Subcutaneous abdominal adipose tissue (tissue), 5 donors: ENCODE measurements around the gene MYBPH.

Experiments
- H3K27ac ChIP-seq: one replicate; pipeline ENCODE4 v1.7.0; 2013; ENCODE audit warnings: low read depth, mild to moderate bottlenecking, inconsistent platforms, low read length, moderate library complexity
- H3K27me3 ChIP-seq, 5 donors: one replicate each; pipeline ENCODE4 v1.7.0; 2013; ENCODE audit warnings: low read length in 5 of 5, inconsistent platforms in 1 of 5; ENCODE audit not compliant: control insufficient read depth in 5 of 5, insufficient read depth in 4 of 5
- H3K36me3 ChIP-seq, 5 donors: one replicate each; pipeline ENCODE4 v1.7.0; 2013; ENCODE audit warnings: low read length in 5 of 5; ENCODE audit not compliant: control insufficient read depth in 5 of 5, insufficient read depth in 5 of 5
- H3K4me1 ChIP-seq, 5 donors: one replicate each; pipeline ENCODE4 v1.7.0; 2013; ENCODE audit warnings: low read length in 5 of 5, mild to moderate bottlenecking in 3 of 5, moderate library complexity in 1 of 5; ENCODE audit not compliant: control insufficient read depth in 5 of 5, insufficient read depth in 5 of 5
- H3K4me3 ChIP-seq, 5 donors: one replicate each; pipeline ENCODE4 v1.7.0; 2013; ENCODE audit warnings: low read length in 5 of 5, low read depth in 1 of 5
- H3K9ac ChIP-seq, 5 donors: one replicate each; pipeline ENCODE4 v1.7.0; 2013; ENCODE audit warnings: low read length in 5 of 5, mild to moderate bottlenecking in 4 of 5, moderate library complexity in 3 of 5
- H3K9me3 ChIP-seq, 5 donors: one replicate each; pipeline ENCODE4 v1.7.0; 2013; ENCODE audit warnings: low read length in 5 of 5; ENCODE audit not compliant: control insufficient read depth in 5 of 5
- donor health status: healthy.
- donor health status: healthy.
- donor health status: healthy.
- donor health status: healthy.
- donor health status: healthy.

MYBPH gene

DNA sequence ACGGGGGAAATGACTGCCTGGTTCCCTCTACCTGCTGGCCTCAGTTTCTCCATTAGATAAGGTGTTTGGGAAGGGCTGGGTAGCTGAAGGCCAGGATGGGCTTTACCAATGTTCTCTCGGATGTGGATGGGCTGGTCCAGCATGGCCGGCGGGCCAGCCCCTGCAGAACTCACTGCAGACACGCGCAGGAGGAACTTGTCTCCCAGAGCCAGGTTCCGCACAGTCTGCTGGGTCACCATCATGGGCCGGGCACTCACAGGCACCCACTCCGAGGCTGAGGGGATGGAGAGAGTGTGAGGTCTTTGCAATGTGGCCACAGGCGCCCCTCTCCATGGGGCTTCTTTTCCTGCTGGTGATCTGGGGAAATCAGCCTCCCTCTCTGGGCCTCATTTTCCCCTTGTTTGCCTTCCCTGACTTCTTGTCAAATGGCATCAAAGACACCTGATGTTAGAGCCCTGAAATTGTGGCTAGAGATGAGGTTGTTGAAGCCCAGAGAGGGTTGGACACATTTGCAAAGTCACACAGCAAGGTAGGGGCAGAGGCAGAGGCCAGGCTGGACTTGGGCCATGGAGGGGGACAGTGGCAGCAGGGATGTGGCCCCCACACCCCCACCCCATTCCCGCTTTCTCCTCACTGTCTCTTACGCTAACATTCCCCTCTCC lies 1.2 kb downstream of the MYBPH start:
- Histone ChIP-seq H3K27me3 (peaks cover 0 to 2% (median 0%) of the 10 kb centered on the region in 5 donors), H3K36me3 (no peaks in the 10 kb centered on the region), H3K9ac (no peak overlapping the region), H3K27ac (no peak overlapping the region), H3K4me1 (peaks cover 0 to 19% (median 11%) of the 10 kb centered on the region in 5 donors), H3K9me3 (no peaks in the 10 kb centered on the region), H3K4me3 (no peak overlapping the region)

DNA sequence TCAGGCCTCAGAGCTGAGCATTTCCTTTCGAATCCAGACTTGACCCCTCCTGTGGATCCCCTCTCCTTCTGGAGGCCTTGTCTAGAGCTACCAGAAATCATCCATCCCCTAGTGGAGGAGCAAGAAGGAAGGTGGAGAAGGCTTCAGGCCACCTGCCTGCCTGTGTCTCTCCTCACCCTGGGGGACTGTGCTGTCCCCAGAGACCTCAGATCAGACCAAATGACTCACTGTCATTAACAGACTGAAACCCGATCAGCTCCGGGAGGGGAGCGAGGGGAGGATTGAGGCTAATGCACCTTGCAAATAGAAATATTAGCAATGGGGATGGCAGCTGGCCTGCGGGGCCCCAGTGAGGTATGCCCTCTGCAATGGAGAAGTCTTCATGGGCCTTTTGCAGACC lies 2.1 kb downstream of the MYBPH start:
- no peaks in the 10 kb centered on the region for H3K9me3 ChIP-seq

DNA sequence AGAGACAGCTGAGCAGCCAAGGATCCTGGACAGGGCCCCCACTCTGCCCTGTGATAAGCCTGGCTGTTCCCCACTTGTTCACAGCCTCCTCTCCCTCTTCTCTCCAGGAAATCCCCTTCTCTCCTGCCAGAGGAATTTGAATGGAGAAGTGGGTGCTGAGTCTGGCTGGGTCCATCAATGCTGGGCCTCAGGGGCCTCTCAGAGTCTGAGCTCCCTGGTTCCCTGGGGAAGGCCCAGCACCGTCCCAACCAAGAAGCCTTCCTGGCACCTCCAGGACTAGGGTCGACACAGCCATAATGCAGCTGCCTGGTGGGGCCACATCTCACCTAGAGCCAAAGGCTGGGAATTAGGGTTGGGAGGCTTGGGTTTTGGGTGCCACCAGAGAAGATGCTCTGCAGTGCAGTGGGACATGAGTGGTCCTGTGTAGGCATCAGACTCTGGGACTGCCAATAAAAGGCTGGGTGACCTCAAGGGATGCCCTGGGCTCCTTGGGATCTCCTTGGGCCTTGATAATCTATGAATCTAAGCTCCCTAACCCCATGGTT lies 2.5 kb downstream of the MYBPH start:
- Histone ChIP-seq H3K36me3 (no peaks in the 10 kb centered on the region), H3K27ac (no peak overlapping the region), H3K4me1 (peaks cover 0 to 17% (median 11%) of the 10 kb centered on the region in 5 donors), H3K9ac (no peak overlapping the region), H3K27me3 (peaks cover 0 to under 1% (median 0%) of the 10 kb centered on the region in 5 donors), H3K9me3 (no peaks in the 10 kb centered on the region), H3K4me3 (no peak overlapping the region)

More for the DNA sequence above, 2.1 kb downstream of the MYBPH start:
- H3K9ac ChIP-seq, result no peak overlapping the region
- H3K36me3 ChIP-seq, result no peaks in the 10 kb centered on the region
- no peak overlapping the region for H3K27ac ChIP-seq
- H3K4me3 ChIP-seq, result no peak overlapping the region
- H3K27me3 ChIP-seq, result peaks cover 0 to 2% (median 0%) of the 10 kb centered on the region in 5 donors
- peaks cover 0 to 17% (median 11%) of the 10 kb centered on the region in 5 donors for H3K4me1 ChIP-seq

DNA sequence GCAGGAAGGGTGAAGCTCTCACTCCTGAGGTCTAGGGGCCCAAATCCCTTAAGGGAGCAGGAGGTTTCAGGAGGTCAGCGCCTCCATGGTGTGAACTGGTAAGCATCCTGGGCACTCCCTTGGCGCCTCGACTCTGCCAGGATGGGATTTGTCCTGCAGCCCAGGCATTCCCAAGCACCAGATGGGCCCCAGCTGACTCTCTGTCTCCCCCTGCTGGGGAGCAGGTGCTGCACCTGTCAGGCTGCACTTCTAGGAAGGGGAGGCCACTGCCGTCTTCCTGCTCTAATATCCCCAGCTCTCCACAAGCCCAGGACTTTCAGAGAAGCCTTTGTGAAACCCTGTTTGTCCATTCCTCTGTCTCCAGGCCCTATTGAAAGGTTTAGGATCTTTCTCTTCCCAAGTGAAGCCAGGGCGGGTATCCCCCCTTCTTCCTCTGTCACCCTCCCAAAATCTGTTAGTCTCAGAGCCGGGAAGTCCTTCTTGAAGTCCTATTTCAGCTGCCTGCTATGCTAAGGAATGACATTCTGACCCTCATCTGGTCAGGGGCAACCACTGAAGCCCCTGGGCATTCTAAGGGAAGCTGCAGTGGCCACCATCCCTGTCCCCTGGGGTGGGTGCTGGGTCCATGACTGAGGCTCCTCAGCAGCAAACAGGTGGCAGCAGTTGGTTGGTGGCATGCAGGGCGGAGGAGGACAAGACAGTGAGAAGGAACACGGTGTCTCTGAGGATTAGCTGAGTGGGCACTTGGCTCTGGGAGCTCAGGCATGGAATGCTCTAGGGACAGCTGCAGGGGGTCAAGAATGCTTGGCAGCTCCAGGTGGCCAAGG lies 3.2 kb downstream of the MYBPH start:
- no peaks in the 10 kb centered on the region for H3K9me3 ChIP-seq
- H3K4me3 ChIP-seq, result no peak overlapping the region
- no peak overlapping the region for H3K27ac ChIP-seq
- H3K4me1 ChIP-seq, result peaks cover 0 to 14% (median 11%) of the 10 kb centered on the region in 5 donors
- no peaks in the 10 kb centered on the region for H3K27me3 ChIP-seq
- no peaks in the 10 kb centered on the region for H3K36me3 ChIP-seq
- H3K9ac ChIP-seq, result no peak overlapping the region

DNA sequence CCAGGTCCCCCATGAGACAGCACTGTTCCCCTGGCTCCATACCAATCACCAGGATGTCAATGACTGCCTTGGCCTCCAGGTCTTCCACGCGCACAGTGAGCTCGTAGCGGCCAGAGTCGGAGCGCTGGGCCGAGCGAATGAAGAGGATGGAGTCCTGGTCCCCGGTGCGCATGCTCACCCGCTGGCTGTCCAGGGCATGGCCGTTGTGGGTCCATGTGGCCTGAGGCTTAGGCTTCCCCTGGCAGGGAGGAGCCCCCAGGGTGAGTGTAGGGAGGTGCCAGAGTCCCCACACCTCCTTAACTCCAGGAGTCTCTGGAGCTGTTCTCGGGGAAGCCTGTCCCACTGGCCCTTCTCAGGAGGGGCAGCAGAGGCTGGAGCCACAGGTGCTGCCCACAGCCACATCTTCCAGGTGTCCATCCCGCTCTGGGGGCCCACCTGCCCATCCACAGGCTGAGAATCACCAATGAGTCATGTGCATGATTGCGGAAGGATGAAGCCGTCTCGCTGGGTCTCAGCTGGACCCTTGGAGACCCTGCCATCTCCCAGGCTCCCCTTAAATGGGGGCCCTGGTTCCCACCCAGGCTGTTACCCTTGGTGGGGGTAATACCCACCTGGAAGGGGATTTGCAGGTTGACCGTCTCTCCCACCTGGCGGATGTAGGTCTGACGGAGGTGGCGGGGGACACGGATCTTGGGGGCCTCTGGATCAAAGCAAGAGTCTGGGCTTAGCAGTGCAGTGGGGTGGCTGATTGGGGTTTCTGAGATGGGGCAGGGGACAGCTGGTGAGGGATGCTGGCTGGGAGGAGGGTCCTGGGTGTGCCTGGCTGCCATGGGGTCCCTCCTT lies 4.1 kb downstream of the MYBPH start:
- no peak overlapping the region for H3K4me3 ChIP-seq
- H3K9me3 ChIP-seq, result no peaks in the 10 kb centered on the region
- no peaks in the 10 kb centered on the region for H3K36me3 ChIP-seq
- no peak overlapping the region for H3K27ac ChIP-seq
- H3K4me1 ChIP-seq, result peaks cover 0 to 14% (median 12%) of the 10 kb centered on the region in 5 donors
- H3K27me3 ChIP-seq, result no peaks in the 10 kb centered on the region
- no peak overlapping the region for H3K9ac ChIP-seq

DNA sequence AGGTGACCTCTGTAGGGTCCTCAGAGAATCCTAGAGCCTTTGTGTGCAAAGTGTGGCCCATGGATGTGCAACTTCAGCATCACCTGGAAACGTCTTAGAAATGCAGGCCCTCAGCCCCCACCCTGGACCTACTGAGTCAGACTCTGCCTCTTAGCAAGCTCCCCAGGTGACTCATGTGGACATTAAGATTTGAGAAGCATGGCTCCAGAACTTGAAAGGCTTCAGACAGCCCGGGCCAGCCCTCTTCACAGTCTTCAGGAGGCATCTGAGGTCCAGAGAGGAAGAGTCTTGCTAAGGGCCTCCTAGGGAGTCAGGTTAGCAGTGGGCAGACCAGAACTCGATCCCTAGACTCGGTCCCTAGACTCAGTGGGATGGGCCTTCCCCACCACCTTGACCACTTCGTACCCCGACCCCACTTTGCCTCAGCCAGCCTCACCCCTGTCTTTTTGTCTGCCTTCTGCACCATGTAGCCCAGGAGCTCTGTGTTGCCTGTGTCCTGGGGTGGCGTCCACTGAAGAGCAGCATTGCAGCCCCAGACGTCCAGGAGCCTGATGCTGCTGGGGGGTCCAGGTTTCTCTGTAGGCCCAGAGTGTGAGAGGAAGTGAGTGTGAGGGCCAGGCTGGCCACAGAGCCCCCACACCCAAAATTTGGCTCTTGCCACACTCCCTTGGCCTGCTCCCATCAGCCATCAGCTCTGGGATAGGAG lies 4.8 kb downstream of the MYBPH start:
- Histone ChIP-seq H3K36me3 (peaks cover 0 to 7% (median 0%) of the 10 kb centered on the region in 5 donors), H3K27ac (no peak overlapping the region), H3K4me3 (no peak overlapping the region)

DNA sequence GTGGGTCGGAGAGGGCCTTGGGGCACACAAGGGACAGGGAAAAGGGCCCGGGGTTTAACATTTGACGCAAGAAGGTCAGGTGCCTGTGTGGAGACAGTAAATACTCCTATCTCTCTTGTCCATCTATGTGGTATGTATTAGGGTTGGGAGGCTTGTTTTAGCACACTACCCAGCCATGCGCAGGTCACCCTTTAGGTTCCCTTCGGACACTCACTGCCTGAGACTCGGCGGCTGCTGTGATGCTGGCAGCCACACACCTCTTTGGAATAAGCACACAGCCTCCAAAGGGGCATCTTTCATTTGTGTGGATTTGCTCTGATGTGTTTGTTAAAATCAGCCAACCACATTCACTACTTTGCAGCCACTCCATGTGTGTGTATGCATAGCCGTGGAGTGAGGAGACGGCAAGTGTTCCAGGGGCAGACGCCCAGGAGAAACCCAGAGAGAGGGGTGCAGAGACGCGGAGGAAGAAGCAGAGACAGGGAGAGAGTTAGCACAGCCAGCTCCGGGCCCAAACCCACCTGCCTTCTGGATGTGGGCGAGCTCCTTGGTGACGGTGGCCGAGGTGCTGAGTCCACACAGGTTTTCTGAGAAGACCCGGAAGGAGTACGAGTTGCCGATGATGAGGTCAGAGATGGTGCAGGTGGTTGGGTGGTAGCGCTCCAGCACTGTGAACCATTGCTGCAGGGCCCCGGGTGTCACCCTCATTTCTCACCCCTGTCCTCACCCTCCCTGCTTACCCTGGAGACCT lies 5.7 kb downstream of the MYBPH start:
- Histone ChIP-seq H3K4me1 (peaks cover 0 to 3% (median 0%) of the 10 kb centered on the region in 5 donors), H3K27me3 (no peaks in the 10 kb centered on the region), H3K36me3 (peaks cover 0 to 15% (median 8%) of the 10 kb centered on the region in 5 donors), H3K9ac (no peak overlapping the region), H3K9me3 (no peaks in the 10 kb centered on the region), H3K27ac (no peak overlapping the region), H3K4me3 (no peak overlapping the region)

More for the DNA sequence above, 4.8 kb downstream of the MYBPH start:
- no peak overlapping the region for H3K9ac ChIP-seq
- no peaks in the 10 kb centered on the region for H3K9me3 ChIP-seq
- peaks cover 0 to 10% (median 6%) of the 10 kb centered on the region in 5 donors for H3K4me1 ChIP-seq
- H3K27me3 ChIP-seq, result no peaks in the 10 kb centered on the region

DNA sequence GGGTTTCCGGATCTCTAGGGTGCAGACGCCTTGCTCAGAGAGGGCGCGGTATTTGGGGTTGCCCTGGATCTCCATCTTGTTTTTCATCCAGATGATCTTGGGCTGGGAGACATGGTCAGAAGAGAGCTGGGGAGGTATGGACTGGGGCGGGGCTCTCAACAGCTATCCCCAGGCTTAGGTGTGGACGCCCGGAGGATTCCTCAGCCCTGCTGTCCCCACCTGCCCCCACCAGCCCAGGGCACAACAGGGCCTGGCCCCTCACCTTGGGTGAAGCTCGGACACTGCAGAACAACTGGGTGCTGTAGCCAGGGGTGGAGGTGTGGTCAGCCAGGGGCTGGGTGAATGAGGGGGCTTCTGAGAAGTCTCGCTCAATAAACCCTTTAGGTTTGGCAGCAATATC lies 6.6 kb downstream of the MYBPH start:
- Histone ChIP-seq H3K9ac (no peak overlapping the region), H3K4me3 (no peak overlapping the region), H3K36me3 (peaks cover 0 to 15% (median 8%) of the 10 kb centered on the region in 5 donors), H3K9me3 (no peaks in the 10 kb centered on the region), H3K27me3 (no peaks in the 10 kb centered on the region), H3K4me1 (peaks cover 0 to 3% (median 0%) of the 10 kb centered on the region in 5 donors), H3K27ac (no peak overlapping the region)
